Tibial artery (tissue), 4 donors: ENCODE data around the gene CDX1.
A peak's percentile ranks its signal among the peaks of the same experiment; 100 is the strongest.

Experiments
- DNase-seq, 2 donors: peaks; one replicate each; pipeline ENCODE4 v3.0.0-alpha.2; 2019
- H3K27ac ChIP-seq, 2 donors: fragments of 200-600 bp; sonication (generic) in 1 of 2; 1 replicate in 1 of 2; 2 replicates in 1 of 2; pipeline ENCODE4 v1.5.1; 2018 to 2019; ENCODE audit warnings: mild to moderate bottlenecking in 1 of 2
- H3K27me3 ChIP-seq, 2 donors: fragments of 200-600 bp; sonication (generic) in 1 of 2; one replicate each; pipeline versions ENCODE4 v1.5.1 to v1.6.0; 2016 to 2019
- H3K36me3 ChIP-seq, 3 donors: fragments of 200-600 bp; sonication (generic) in 2 of 3; one replicate each; pipeline ENCODE4 v1.5.1; 2016 to 2019; ENCODE audit warnings: mild to moderate bottlenecking in 2 of 3
- H3K4me1 ChIP-seq, 4 donors: fragments of 200-600 bp; sonication (generic) in 2 of 4; 1 replicate in 3 of 4; 2 replicates in 1 of 4; pipeline ENCODE4 v1.5.1; 2016 to 2019
- H3K4me3 ChIP-seq, 2 donors: fragments of 200-600 bp; sonication (generic) in 1 of 2; 1 replicate in 1 of 2; 2 replicates in 1 of 2; pipeline ENCODE4 v1.5.1; 2018 to 2019; ENCODE audit warnings: mild to moderate bottlenecking in 2 of 2
- H3K9me3 ChIP-seq, 3 donors: fragments of 200-600 bp; sonication (generic) in 1 of 3; one replicate each; pipeline ENCODE4 v1.5.1; 2016 to 2019
- CTCF ChIP-seq, 2 experiments: fragments of 200-600 bp in 1 of 2; fragments of 450-650 bp in 1 of 2; IDR thresholded peaks; one replicate each; pipeline ENCODE4 v1.5.1; 2017 to 2019; ENCODE audit warnings: antibody characterized with exemption in 2 of 2, mild to moderate bottlenecking in 1 of 2, moderate library complexity in 1 of 2
- intact Hi-C: fragments of 100-400 bp; cut with DNase I; formaldehyde crosslinking; loops from one replicate; pipeline ENCODE4 v1.15.0; 2023; ENCODE audit warnings: low total_unique reads

The CDX1 gene

GRCh38 chr5:150166650-150167511, at the start of gene CDX1:
Gene CDX1 (plus strand): TSS chr5:150166778. CDS start chr5:150166877, 99 bp downstream.
- Histone ChIP-seq H3K27me3 (peaks cover 0 to 7% of the 10 kb centered on the region in 2 donors), H3K36me3 (no peaks in the 10 kb centered on the region), H3K4me1 (peaks cover 0 to 28% (median 17%) of the 10 kb centered on the region in 4 donors), H3K27ac (no peak within 1 kb of the TSS), H3K9me3 (no peaks in the 10 kb centered on the region), H3K4me3 (no peak within 1 kb of the TSS)
- intact Hi-C loops = no loop called here
- DNase-seq = no peak
- no peak for TF ChIP-seq CTCF (IDR thresholded peaks at IDR 0.05)

DNA sequence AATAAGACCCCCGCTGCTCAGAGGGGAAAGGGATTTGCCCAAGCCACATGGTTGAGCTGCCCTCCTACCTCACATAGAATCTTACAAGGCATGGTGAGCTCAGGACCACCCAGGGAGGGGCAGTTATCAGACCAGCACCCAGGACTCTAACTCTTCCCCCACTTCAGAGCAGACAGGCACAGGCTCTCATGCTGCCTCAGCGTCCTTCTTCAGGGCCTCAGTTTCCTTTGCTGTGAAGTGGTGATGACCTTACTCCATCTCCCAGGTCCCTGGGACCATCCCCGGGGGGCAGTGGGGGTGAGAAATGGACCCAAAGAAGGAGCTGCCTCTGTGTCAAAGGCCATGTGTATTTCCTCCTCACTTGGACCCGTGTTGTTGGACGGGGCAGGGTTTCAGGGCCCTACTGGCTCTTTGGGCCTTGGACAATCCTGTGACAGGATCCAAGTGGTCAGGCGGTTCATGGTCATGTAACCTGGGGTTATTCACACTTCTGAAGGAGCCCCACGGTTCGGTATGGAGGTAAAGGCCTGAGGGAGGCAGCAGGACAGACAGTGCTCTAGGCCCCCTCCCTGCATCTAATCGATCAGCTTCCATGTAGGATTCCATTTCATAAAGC, 48.5 kb upstream of the CDX1 start:
- intact Hi-C loops = no loop called here
- Histone ChIP-seq H3K36me3 (peaks cover 86 to 93% (median 92%) of the 10 kb centered on the region in 3 donors), H3K4me1 (peaks cover under 1 to 19% (median 11%) of the 10 kb centered on the region in 4 donors), H3K4me3 (no peak overlapping the region), H3K27ac (no peak overlapping the region), H3K9me3 (no peaks in the 10 kb centered on the region), H3K27me3 (no peaks in the 10 kb centered on the region)
- TF ChIP-seq CTCF (IDR thresholded peaks at IDR 0.05) = no peak
- DNase-seq = peak in 1 of 2 donors; percentile 19

- Histone ChIP-seq H3K9me3 (no peaks in the 10 kb centered on the region), H3K4me1 (peaks cover 0 to 13% (median 5%) of the 10 kb centered on the region in 4 donors), H3K27ac (no peak overlapping the region), H3K27me3 (no peaks in the 10 kb centered on the region), H3K4me3 (no peak overlapping the region), H3K36me3 (peaks cover 92 to 100% (median 98%) of the 10 kb centered on the region in 3 donors)
- intact Hi-C loops = no loop called here
- TF ChIP-seq CTCF (IDR thresholded peaks at IDR 0.05) = no peak
- DNase-seq = peak in 1 of 2 donors; percentile 17
Measured at GRCh38 chr5:150118561-150119229, 47.9 kb upstream of the CDX1 start.

DNA sequence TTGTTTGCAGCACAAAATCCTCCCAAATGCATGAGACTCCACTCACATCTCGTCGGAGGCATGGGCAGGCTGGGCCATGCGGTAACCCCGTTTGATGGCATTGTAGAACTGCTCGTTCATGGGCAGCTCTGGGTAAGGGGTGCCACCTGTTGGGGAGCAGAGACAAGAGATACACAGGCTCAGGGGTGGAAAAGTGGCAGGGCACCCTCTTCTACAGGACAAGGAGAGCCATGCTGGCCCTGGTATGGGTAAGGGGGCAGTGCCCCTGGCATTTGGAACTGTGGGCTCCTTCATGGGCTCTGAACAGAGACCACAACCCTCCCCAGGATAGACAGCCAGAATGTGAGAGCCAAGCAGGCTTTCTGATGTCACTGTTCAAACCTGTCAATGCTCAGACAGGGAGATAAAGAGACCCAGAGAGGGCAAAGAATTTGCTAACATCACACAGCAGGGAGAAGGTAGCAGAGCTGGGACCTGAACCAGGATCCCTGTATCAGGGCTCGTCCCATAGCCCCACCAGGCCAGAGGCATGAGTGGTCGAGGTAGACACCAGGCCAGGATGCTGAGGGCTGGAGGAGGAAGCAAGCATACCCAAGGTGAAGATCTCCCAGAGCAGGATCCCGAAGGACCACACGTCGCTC, 47.0 kb upstream of the CDX1 start:
- no peaks in the 10 kb centered on the region for H3K27me3 ChIP-seq
- no peak for TF ChIP-seq CTCF (IDR thresholded peaks at IDR 0.05)
- H3K4me1 ChIP-seq = peaks cover 0 to 4% (median under 1%) of the 10 kb centered on the region in 4 donors
- H3K27ac ChIP-seq = no peak overlapping the region
- H3K36me3 ChIP-seq = peaks cover 97 to 100% (median 98%) of the 10 kb centered on the region in 3 donors
- DNase-seq = peak in 1 of 2 donors; percentile 29
- intact Hi-C loops = no loop called here
- H3K4me3 ChIP-seq = no peak overlapping the region
- H3K9me3 ChIP-seq = no peaks in the 10 kb centered on the region

DNA sequence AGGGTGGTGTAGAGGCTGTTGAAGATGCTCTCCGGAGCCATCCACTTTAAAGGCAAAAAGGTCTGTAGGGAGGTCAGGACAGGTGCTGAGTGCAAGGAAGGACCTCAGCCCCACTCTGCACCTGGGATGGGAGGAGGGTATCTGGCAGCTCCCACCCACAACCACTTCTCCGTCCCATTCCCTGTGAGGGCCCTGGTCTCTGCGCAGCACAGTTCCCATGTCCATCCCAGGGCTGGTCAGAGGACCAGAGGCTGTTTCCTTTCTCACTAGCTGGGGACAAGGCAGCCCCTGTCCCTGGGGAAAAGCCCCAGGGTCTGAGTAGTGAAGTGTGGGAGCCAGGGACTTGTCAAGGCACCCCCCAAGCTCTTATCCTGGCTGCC, 46.5 kb upstream of the CDX1 start:
- Histone ChIP-seq H3K36me3 (peaks cover 99 to 100% (median 99%) of the 10 kb centered on the region in 3 donors), H3K9me3 (no peaks in the 10 kb centered on the region), H3K4me1 (peaks cover 0 to 4% (median 0%) of the 10 kb centered on the region in 4 donors), H3K4me3 (no peak overlapping the region), H3K27me3 (no peaks in the 10 kb centered on the region), H3K27ac (peak overlapping the region in 1 of 2 donors; percentile 46)
- TF ChIP-seq CTCF (IDR thresholded peaks at IDR 0.05) = no peak
- peak in 1 of 2 donors; percentile 17 for DNase-seq
- intact Hi-C loops = no loop called here
